Effector memory CD4-positive, alpha-beta T cell (primary cell): ENCODE data around the gene SPCS3.

Experiments
- DNase-seq, 3 donors: peaks; one replicate each; pipeline ENCODE4 v3.0.0-alpha.2; 2020
- H3K27ac ChIP-seq: 2 replicates; pipeline ENCODE4 v1.7.0; 2013; ENCODE audit warnings: mild to moderate bottlenecking, low read length, moderate library complexity; ENCODE audit not compliant: insufficient read depth, poor library complexity, severe bottlenecking
- H3K27me3 ChIP-seq: replicated peaks from 2 replicates; pipeline ENCODE4 v1.7.0; 2013; ENCODE audit warnings: mild to moderate bottlenecking, low read length; ENCODE audit not compliant: insufficient read depth, control insufficient read depth, poor library complexity, severe bottlenecking
- H3K36me3 ChIP-seq: 2 replicates; pipeline ENCODE4 v1.7.0; 2013; ENCODE audit warnings: mild to moderate bottlenecking, low read length, moderate library complexity; ENCODE audit not compliant: control insufficient read depth, insufficient read depth
- H3K4me1 ChIP-seq: 2 replicates; pipeline ENCODE4 v1.7.0; 2013; ENCODE audit warnings: low read length, mild to moderate bottlenecking; ENCODE audit not compliant: control insufficient read depth, insufficient read depth, poor library complexity, severe bottlenecking
- H3K4me3 ChIP-seq: 2 replicates; pipeline ENCODE4 v1.7.0; 2013; ENCODE audit warnings: low read length, low read depth, mild to moderate bottlenecking; ENCODE audit not compliant: insufficient read depth, poor library complexity, severe bottlenecking
- H3K9me3 ChIP-seq: 2 replicates; pipeline ENCODE4 v1.7.0; 2013; ENCODE audit warnings: mild to moderate bottlenecking, low read length, moderate library complexity; ENCODE audit not compliant: control insufficient read depth

Gene SPCS3

DNA sequence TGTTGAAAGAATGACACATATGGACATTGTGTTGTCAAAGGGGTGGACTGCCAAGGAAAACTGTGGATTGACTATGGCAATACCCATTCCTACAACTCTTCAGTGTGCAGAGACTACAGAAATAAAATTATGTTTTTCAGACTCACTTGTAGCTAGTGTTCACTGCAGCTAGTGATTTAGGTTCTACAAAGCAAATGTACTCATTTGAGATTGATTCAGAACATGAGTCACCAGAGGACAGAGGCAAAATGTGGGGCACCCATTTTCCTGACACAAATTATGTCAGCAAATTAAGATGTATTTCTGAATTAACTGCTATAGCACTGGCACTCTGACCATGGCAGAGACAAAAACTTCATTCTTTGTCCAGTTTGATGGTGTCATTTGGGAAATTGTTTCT lies 40.7 kb downstream of the SPCS3 start:
- H3K4me1 ChIP-seq: no peaks in the 10 kb centered on the region
- no peaks in the 10 kb centered on the region for H3K36me3 ChIP-seq
- no peak overlapping the region for H3K4me3 ChIP-seq
- H3K9me3 ChIP-seq: no peaks in the 10 kb centered on the region
- no peaks in the 10 kb centered on the region for H3K27me3 ChIP-seq
- no peak overlapping the region for H3K27ac ChIP-seq
- no peak for DNase-seq

DNA sequence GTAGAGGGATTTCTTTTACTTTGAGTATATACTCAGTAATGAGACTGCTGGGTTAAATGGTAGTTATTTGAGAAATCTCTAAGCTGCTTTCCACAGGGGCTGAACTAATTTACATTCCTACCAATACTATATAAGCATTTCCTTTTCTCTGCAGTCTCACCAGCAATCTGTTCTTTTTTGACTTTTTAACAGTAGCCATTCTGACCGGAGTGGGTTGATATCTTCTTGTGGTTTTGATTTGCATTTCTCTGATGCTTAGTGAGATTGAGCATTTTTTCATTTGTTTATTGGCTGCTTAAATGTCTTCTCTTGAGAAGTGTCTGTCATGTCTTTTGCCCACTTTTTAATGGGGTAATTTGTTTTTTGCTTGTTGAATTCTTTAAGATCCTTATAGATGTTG lies 43.3 kb downstream of the SPCS3 start:
- Histone ChIP-seq H3K36me3 (no peaks in the 10 kb centered on the region), H3K4me1 (no peaks in the 10 kb centered on the region), H3K27ac (no peak overlapping the region), H3K27me3 (no peaks in the 10 kb centered on the region), H3K9me3 (no peaks in the 10 kb centered on the region), H3K4me3 (no peak overlapping the region)
- no peak for DNase-seq

DNA sequence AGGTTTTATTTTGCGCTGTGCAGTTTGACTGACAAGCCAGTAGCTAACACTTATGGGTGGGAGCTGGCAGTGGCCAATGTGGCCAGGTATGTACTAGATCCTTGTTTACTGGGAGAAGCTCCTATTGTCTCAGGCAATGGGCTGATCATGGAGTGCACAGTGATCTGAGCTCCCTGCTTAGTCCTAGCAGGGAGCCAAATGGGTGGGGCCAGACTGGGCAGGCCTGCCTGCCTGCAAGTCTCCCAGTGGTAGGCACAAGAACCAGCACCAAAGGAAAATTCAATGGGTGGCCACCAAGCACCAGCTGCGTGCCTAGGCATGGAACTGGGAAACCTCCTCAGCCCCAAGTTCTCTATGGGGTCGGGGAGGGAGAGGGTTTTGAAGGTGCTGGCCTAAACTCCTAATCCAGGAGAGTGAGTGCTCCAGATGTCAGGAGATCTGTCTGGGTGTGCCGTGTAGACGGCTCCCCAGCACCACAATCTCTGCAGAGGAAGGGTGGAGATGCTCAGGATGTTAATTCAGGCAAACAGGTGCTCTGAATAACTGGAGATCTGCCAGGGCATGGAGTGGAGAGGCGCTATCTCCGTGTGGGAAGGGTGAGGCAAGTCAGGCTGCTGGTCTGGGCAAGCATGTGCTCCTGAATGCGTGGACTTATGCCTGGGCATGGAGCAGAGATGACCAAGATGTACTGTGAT lies 48.2 kb downstream of the SPCS3 start:
- Histone ChIP-seq H3K9me3 (no peaks in the 10 kb centered on the region), H3K27ac (no peak overlapping the region), H3K4me3 (no peak overlapping the region)

DNA sequence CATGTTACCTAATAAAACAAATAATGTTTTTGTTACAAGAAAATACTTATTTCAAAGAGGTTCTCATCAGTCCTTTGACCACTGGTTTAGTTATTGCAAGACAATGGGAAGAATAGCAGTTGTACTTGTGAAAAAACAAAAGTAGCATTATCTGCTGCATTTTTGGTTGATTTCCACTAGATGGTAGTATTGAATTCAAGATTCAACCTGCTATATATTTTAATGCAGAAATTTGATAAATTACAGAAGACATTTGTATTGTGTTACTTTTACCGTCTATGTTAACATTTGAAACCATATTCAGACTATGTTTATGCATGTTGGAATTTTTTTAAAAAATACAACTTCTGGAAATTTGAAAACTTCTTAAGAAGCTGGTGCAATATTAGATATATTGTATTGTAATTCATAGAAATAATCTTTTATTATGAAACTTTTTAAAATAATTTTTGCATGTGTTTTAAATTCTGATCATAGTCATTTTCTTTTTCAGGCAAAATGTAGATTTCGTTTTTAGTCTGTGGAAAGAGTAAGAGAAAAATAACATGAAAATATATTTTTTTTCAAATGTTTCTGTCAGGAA lies 56.4 kb downstream of the SPCS3 start:
- no peaks in the 10 kb centered on the region for H3K4me1 ChIP-seq
- H3K9me3 ChIP-seq: no peaks in the 10 kb centered on the region
- no peak for DNase-seq
- H3K36me3 ChIP-seq: no peaks in the 10 kb centered on the region
- no peak overlapping the region for H3K4me3 ChIP-seq
- H3K27me3 ChIP-seq: no peaks in the 10 kb centered on the region
- H3K27ac ChIP-seq: no peak overlapping the region

More for the DNA sequence above, 48.2 kb downstream of the SPCS3 start:
- no peaks in the 10 kb centered on the region for H3K27me3 ChIP-seq
- H3K4me1 ChIP-seq: no peaks in the 10 kb centered on the region
- DNase-seq: no peak
- no peaks in the 10 kb centered on the region for H3K36me3 ChIP-seq

DNA sequence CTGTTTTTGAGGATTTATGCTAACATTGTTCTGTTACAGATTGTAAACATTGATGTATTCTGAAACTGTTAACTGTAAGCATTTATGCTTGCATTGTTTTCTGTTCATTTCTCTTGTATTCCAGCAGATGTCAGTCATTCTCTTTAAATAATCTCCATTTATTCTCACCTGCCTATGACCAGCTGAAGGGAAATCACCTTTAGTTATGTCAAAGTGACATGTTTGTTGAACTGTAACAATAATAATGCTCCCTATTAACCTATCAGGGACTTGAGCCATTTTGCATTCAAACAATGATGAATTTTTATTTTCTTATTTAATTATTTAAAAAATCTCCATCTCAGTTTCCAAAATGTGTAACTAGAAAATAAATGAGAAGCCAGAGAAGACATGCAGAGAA lies 58.0 kb downstream of the SPCS3 start:
- no peak for DNase-seq
- Histone ChIP-seq H3K4me1 (no peaks in the 10 kb centered on the region), H3K36me3 (no peaks in the 10 kb centered on the region)

DNA sequence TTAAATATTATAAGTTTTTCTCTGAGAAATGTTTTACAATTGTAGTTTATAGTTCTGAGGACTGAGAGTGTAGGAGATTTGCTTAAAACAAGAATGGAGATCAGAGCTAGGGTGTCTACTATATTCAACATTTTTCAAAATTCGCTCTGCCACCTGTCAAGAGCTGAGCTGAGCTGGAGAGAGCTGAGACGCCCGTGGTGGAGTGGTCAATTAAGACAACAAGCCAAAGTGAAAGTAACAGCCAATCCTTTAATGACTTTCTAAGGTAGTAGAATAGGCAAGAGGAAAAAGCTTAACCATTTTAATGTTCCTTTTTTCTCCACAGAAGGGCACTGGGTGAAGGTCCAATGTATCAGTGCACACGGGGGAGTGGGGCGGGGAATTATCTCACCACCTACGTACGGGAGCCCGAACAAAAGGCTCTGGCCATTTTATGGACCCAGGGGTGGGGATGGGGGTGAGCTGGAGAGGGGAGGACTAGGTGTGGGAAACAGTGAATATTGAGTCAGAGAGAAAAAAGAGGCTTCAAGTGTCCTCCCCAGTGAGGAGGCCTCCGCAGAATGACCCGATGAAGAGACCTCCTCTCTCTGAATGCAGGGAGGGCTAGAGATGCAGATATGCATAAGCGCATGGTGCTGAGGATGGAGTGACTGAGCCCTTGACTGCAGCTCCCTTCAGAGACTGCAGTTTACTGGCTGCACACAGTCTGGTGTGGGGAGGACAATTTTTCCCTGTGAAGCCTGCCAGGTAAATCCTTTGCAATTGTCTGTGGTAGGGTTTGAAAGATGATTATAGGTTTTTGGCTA lies 60.8 kb downstream of the SPCS3 start:
- no peaks in the 10 kb centered on the region for H3K9me3 ChIP-seq

More for the DNA sequence above, 58.0 kb downstream of the SPCS3 start:
- no peak overlapping the region for H3K4me3 ChIP-seq
- H3K27me3 ChIP-seq: no peaks in the 10 kb centered on the region
- H3K27ac ChIP-seq: no peak overlapping the region
- H3K9me3 ChIP-seq: no peaks in the 10 kb centered on the region

More for the DNA sequence above, 60.8 kb downstream of the SPCS3 start:
- no peak overlapping the region for H3K4me3 ChIP-seq
- no peaks in the 10 kb centered on the region for H3K4me1 ChIP-seq
- no peak for DNase-seq
- H3K36me3 ChIP-seq: no peaks in the 10 kb centered on the region
- H3K27ac ChIP-seq: no peak overlapping the region
- no peaks in the 10 kb centered on the region for H3K27me3 ChIP-seq
